ENCODE data around the gene NRG3. TPM values are rescaled to one million over a fixed set of nuclear protein-coding genes. Genes with fewer than 3 reads are reported as not detected.

Gene NRG3
- total and polyA plus RNA-seq, 5 donors from 2014 or later: not detected

GRCh38 chr10:82497439-82497838, 622.4 kb downstream of the NRG3 start:
- no peak overlapping the region for H3K27ac ChIP-seq (ENCODE audit: insufficient read depth, low read length, poor library complexity, severe bottlenecking)
- Mint-ChIP-seq H3K4me3 (no peak overlapping the region), H3K9me3 (peaks cover 0 to 13% (median 8%) of the 10 kb centered on the region in 7 donors), H3K36me3 (no peaks in the 10 kb centered on the region), H3K27ac (no peak overlapping the region), H3K4me1 (no peaks in the 10 kb centered on the region), H3K27me3 (no peaks in the 10 kb centered on the region)
- H3K9me3 ChIP-seq (ENCODE audit: control insufficient read depth in 2 of 2, low read length in 2 of 2): no peaks in the 10 kb centered on the region
- H3K36me3 ChIP-seq (ENCODE audit: control insufficient read depth, insufficient read depth, low read length): no peaks in the 10 kb centered on the region
- ATAC-seq (ENCODE audit: low read depth in 2 of 2) (no peak), DNase-seq (no peak)
- H3K4me3 ChIP-seq (ENCODE audit: low read depth, low read length): no peak overlapping the region
- H3K4me1 ChIP-seq (ENCODE audit: control insufficient read depth, insufficient read depth, low read length, poor library complexity, severe bottlenecking): no peaks in the 10 kb centered on the region
- no peaks in the 10 kb centered on the region for H3K27me3 ChIP-seq (ENCODE audit: control insufficient read depth, insufficient read depth, low read length)

- Mint-ChIP-seq H3K4me3 (no peak overlapping the region), H3K27me3 (no peaks in the 10 kb centered on the region)
These were observed 624.0 kb downstream of the NRG3 start for GRCh38 chr10:82498976-82499375.

GRCh38 chr10:82505009-82505408, 630.0 kb downstream of the NRG3 start:
- no peak for DNase-seq
- no peak for ATAC-seq (ENCODE audit: low read depth in 2 of 2)
- no peaks in the 10 kb centered on the region for H3K36me3 ChIP-seq (ENCODE audit: control insufficient read depth, insufficient read depth, low read length)
- Mint-ChIP-seq H3K9me3 (peaks cover 2 to 20% (median 8%) of the 10 kb centered on the region in 7 donors), H3K27me3 (no peaks in the 10 kb centered on the region), H3K4me1 (no peaks in the 10 kb centered on the region), H3K27ac (no peak overlapping the region), H3K36me3 (no peaks in the 10 kb centered on the region), H3K4me3 (no peak overlapping the region)
- no peak overlapping the region for H3K27ac ChIP-seq (ENCODE audit: insufficient read depth, low read length, poor library complexity, severe bottlenecking)
- no peaks in the 10 kb centered on the region for H3K27me3 ChIP-seq (ENCODE audit: control insufficient read depth, insufficient read depth, low read length)
- peaks cover 0 to 3% of the 10 kb centered on the region in 2 experiments for H3K9me3 ChIP-seq (ENCODE audit: control insufficient read depth in 2 of 2, low read length in 2 of 2)
- H3K4me3 ChIP-seq (ENCODE audit: low read depth, low read length): no peak overlapping the region
- no peaks in the 10 kb centered on the region for H3K4me1 ChIP-seq (ENCODE audit: control insufficient read depth, insufficient read depth, low read length, poor library complexity, severe bottlenecking)

More at GRCh38 chr10:82498976-82499375, 624.0 kb downstream of the NRG3 start:
- Histone ChIP-seq H3K27ac (ENCODE audit: insufficient read depth, low read length, poor library complexity, severe bottlenecking) (no peak overlapping the region), H3K4me3 (ENCODE audit: low read depth, low read length) (no peak overlapping the region), H3K9me3 (ENCODE audit: control insufficient read depth in 2 of 2, low read length in 2 of 2) (peaks cover 0 to 3% of the 10 kb centered on the region in 2 experiments), H3K27me3 (ENCODE audit: control insufficient read depth, insufficient read depth, low read length) (no peaks in the 10 kb centered on the region), H3K36me3 (ENCODE audit: control insufficient read depth, insufficient read depth, low read length) (no peaks in the 10 kb centered on the region), H3K4me1 (ENCODE audit: control insufficient read depth, insufficient read depth, low read length, poor library complexity, severe bottlenecking) (no peaks in the 10 kb centered on the region)
- Mint-ChIP-seq H3K27ac (no peak overlapping the region), H3K36me3 (no peaks in the 10 kb centered on the region), H3K4me1 (no peaks in the 10 kb centered on the region), H3K9me3 (peaks cover 0 to 16% (median 6%) of the 10 kb centered on the region in 7 donors)
- DNase-seq (no peak), ATAC-seq (ENCODE audit: low read depth in 2 of 2) (no peak)

GRCh38 chr10:82506680-82507376, 631.8 kb downstream of the NRG3 start:
- Mint-ChIP-seq H3K27ac (no peak overlapping the region), H3K36me3 (no peaks in the 10 kb centered on the region), H3K9me3 (peaks cover 2 to 20% (median 9%) of the 10 kb centered on the region in 7 donors), H3K4me1 (no peaks in the 10 kb centered on the region), H3K27me3 (no peaks in the 10 kb centered on the region), H3K4me3 (no peak overlapping the region)
- peaks cover 0 to 3% of the 10 kb centered on the region in 2 experiments for H3K9me3 ChIP-seq (ENCODE audit: control insufficient read depth in 2 of 2, low read length in 2 of 2)
- DNase-seq: no peak
- H3K36me3 ChIP-seq (ENCODE audit: control insufficient read depth, insufficient read depth, low read length): no peaks in the 10 kb centered on the region
- no peak overlapping the region for H3K27ac ChIP-seq (ENCODE audit: insufficient read depth, low read length, poor library complexity, severe bottlenecking)
- no peaks in the 10 kb centered on the region for H3K27me3 ChIP-seq (ENCODE audit: control insufficient read depth, insufficient read depth, low read length)
- no peaks in the 10 kb centered on the region for H3K4me1 ChIP-seq (ENCODE audit: control insufficient read depth, insufficient read depth, low read length, poor library complexity, severe bottlenecking)
- no peak for ATAC-seq (ENCODE audit: low read depth in 2 of 2)
- no peak overlapping the region for H3K4me3 ChIP-seq (ENCODE audit: low read depth, low read length)

- peaks cover 2 to 17% (median 8%) of the 10 kb centered on the region in 7 donors for H3K9me3 Mint-ChIP-seq
- Histone ChIP-seq H3K9me3 (ENCODE audit: control insufficient read depth in 2 of 2, low read length in 2 of 2) (no peaks in the 10 kb centered on the region), H3K27ac (ENCODE audit: insufficient read depth, low read length, poor library complexity, severe bottlenecking) (no peak overlapping the region), H3K4me1 (ENCODE audit: control insufficient read depth, insufficient read depth, low read length, poor library complexity, severe bottlenecking) (no peaks in the 10 kb centered on the region), H3K27me3 (ENCODE audit: control insufficient read depth, insufficient read depth, low read length) (no peaks in the 10 kb centered on the region), H3K4me3 (ENCODE audit: low read depth, low read length) (no peak overlapping the region), H3K36me3 (ENCODE audit: control insufficient read depth, insufficient read depth, low read length) (no peaks in the 10 kb centered on the region)
- H3K4me1 Mint-ChIP-seq: no peaks in the 10 kb centered on the region
- peaks cover 4% of the 10 kb centered on the region for H3K27me3 Mint-ChIP-seq
- no peak for ATAC-seq (ENCODE audit: low read depth in 2 of 2)
- no peak overlapping the region for H3K27ac Mint-ChIP-seq
- no peak for DNase-seq
- no peak overlapping the region for H3K4me3 Mint-ChIP-seq
- no peaks in the 10 kb centered on the region for H3K36me3 Mint-ChIP-seq
These were observed 640.3 kb downstream of the NRG3 start for GRCh38 chr10:82515256-82515655.

- Histone ChIP-seq H3K4me1 (ENCODE audit: control insufficient read depth, insufficient read depth, low read length, poor library complexity, severe bottlenecking) (no peaks in the 10 kb centered on the region), H3K4me3 (ENCODE audit: low read depth, low read length) (no peak overlapping the region), H3K36me3 (ENCODE audit: control insufficient read depth, insufficient read depth, low read length) (no peaks in the 10 kb centered on the region), H3K27me3 (ENCODE audit: control insufficient read depth, insufficient read depth, low read length) (no peaks in the 10 kb centered on the region), H3K9me3 (ENCODE audit: control insufficient read depth in 2 of 2, low read length in 2 of 2) (no peaks in the 10 kb centered on the region), H3K27ac (ENCODE audit: insufficient read depth, low read length, poor library complexity, severe bottlenecking) (no peak overlapping the region)
- no peak for ATAC-seq (ENCODE audit: low read depth in 2 of 2)
- DNase-seq: no peak
- peaks cover 0 to 14% (median 4%) of the 10 kb centered on the region in 7 donors for H3K9me3 Mint-ChIP-seq
- no peaks in the 10 kb centered on the region for H3K36me3 Mint-ChIP-seq
- no peaks in the 10 kb centered on the region for H3K27me3 Mint-ChIP-seq
- no peaks in the 10 kb centered on the region for H3K4me1 Mint-ChIP-seq
- H3K27ac Mint-ChIP-seq: no peak overlapping the region
- no peak overlapping the region for H3K4me3 Mint-ChIP-seq
These were observed 654.1 kb downstream of the NRG3 start for GRCh38 chr10:82529062-82529461.

- Histone ChIP-seq H3K27ac (ENCODE audit: insufficient read depth, low read length, poor library complexity, severe bottlenecking) (no peak overlapping the region), H3K4me1 (ENCODE audit: control insufficient read depth, insufficient read depth, low read length, poor library complexity, severe bottlenecking) (no peaks in the 10 kb centered on the region), H3K36me3 (ENCODE audit: control insufficient read depth, insufficient read depth, low read length) (no peaks in the 10 kb centered on the region), H3K4me3 (ENCODE audit: low read depth, low read length) (no peak overlapping the region), H3K9me3 (ENCODE audit: control insufficient read depth in 2 of 2, low read length in 2 of 2) (no peaks in the 10 kb centered on the region), H3K27me3 (ENCODE audit: control insufficient read depth, insufficient read depth, low read length) (no peaks in the 10 kb centered on the region)
- Mint-ChIP-seq H3K27ac (no peak overlapping the region), H3K27me3 (no peaks in the 10 kb centered on the region), H3K4me3 (no peak overlapping the region), H3K4me1 (no peaks in the 10 kb centered on the region), H3K36me3 (no peaks in the 10 kb centered on the region), H3K9me3 (peaks cover 3 to 16% (median 6%) of the 10 kb centered on the region in 7 donors)
- ATAC-seq (ENCODE audit: low read depth in 2 of 2) (no peak), DNase-seq (no peak)
These were observed 660.5 kb downstream of the NRG3 start for GRCh38 chr10:82535457-82535856.

- Mint-ChIP-seq H3K4me3 (no peak overlapping the region), H3K36me3 (no peaks in the 10 kb centered on the region), H3K27ac (no peak overlapping the region), H3K27me3 (no peaks in the 10 kb centered on the region), H3K4me1 (no peaks in the 10 kb centered on the region), H3K9me3 (peaks cover 3 to 16% (median 7%) of the 10 kb centered on the region in 7 donors)
- no peaks in the 10 kb centered on the region for H3K27me3 ChIP-seq (ENCODE audit: control insufficient read depth, insufficient read depth, low read length)
- no peaks in the 10 kb centered on the region for H3K4me1 ChIP-seq (ENCODE audit: control insufficient read depth, insufficient read depth, low read length, poor library complexity, severe bottlenecking)
- H3K27ac ChIP-seq (ENCODE audit: insufficient read depth, low read length, poor library complexity, severe bottlenecking): no peak overlapping the region
- H3K4me3 ChIP-seq (ENCODE audit: low read depth, low read length): no peak overlapping the region
- no peak for DNase-seq
- no peak for ATAC-seq (ENCODE audit: low read depth in 2 of 2)
- H3K9me3 ChIP-seq (ENCODE audit: control insufficient read depth in 2 of 2, low read length in 2 of 2): no peaks in the 10 kb centered on the region
- H3K36me3 ChIP-seq (ENCODE audit: control insufficient read depth, insufficient read depth, low read length): no peaks in the 10 kb centered on the region
These were observed 661.7 kb downstream of the NRG3 start for GRCh38 chr10:82536668-82537067.
